Nephron (organoid): ENCODE results near the gene PACSIN2.

Experiments used
- H3K27ac Mint-ChIP-seq, 3 experiments: 2 replicates each; pipeline ENCODE4 v1.8.0; 2020; ENCODE audit warnings: mixed read lengths in 3 of 3, mild to moderate bottlenecking in 2 of 3, moderate library complexity in 1 of 3
- H3K27me3 Mint-ChIP-seq: 2 replicates; pipeline ENCODE4 v1.8.0; 2021; ENCODE audit warnings: low read depth, mild to moderate bottlenecking, moderate library complexity, mixed read lengths
- H3K36me3 Mint-ChIP-seq: 2 replicates; pipeline ENCODE4 v1.8.0; 2020; ENCODE audit warnings: low read depth, mixed read lengths
- H3K4me1 Mint-ChIP-seq: 2 replicates; pipeline ENCODE4 v1.8.0; 2020; ENCODE audit warnings: mixed read lengths
- H3K4me3 Mint-ChIP-seq, 3 experiments: 2 replicates each; pipeline ENCODE4 v1.8.0; 2020; ENCODE audit warnings: mild to moderate bottlenecking in 3 of 3, mixed read lengths in 3 of 3, moderate library complexity in 2 of 3
- H3K9me3 Mint-ChIP-seq: 2 replicates; pipeline ENCODE4 v1.8.0; 2020; ENCODE audit warnings: mixed read lengths
- TF ChIP-seq, protein P1 (sequence below), 3 experiments: fragments of 200-600 bp; sonication (generic); IDR thresholded peaks; one replicate each; pipeline ENCODE4 v1.5.0; 2021; ENCODE audit warnings: antibody characterized with exemption in 3 of 3; ENCODE audit not compliant: unreplicated experiment in 3 of 3

The PACSIN2 gene

GRCh38 chr22:42830161-42830560 is 184.8 kb downstream of the PACSIN2 start:
- Mint-ChIP-seq H3K9me3 (no peaks in the 10 kb centered on the region), H3K4me3 (no peak overlapping the region), H3K27ac (no peak overlapping the region), H3K27me3 (no peaks in the 10 kb centered on the region), H3K4me1 (no peaks in the 10 kb centered on the region), H3K36me3 (peaks cover 53% of the 10 kb centered on the region)
- TF ChIP-seq, protein P1, sequence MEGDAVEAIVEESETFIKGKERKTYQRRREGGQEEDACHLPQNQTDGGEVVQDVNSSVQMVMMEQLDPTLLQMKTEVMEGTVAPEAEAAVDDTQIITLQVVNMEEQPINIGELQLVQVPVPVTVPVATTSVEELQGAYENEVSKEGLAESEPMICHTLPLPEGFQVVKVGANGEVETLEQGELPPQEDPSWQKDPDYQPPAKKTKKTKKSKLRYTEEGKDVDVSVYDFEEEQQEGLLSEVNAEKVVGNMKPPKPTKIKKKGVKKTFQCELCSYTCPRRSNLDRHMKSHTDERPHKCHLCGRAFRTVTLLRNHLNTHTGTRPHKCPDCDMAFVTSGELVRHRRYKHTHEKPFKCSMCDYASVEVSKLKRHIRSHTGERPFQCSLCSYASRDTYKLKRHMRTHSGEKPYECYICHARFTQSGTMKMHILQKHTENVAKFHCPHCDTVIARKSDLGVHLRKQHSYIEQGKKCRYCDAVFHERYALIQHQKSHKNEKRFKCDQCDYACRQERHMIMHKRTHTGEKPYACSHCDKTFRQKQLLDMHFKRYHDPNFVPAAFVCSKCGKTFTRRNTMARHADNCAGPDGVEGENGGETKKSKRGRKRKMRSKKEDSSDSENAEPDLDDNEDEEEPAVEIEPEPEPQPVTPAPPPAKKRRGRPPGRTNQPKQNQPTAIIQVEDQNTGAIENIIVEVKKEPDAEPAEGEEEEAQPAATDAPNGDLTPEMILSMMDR (IDR thresholded peaks at IDR 0.05; ENCODE audit: unreplicated experiment in 3 of 3), result no peak

DNA sequence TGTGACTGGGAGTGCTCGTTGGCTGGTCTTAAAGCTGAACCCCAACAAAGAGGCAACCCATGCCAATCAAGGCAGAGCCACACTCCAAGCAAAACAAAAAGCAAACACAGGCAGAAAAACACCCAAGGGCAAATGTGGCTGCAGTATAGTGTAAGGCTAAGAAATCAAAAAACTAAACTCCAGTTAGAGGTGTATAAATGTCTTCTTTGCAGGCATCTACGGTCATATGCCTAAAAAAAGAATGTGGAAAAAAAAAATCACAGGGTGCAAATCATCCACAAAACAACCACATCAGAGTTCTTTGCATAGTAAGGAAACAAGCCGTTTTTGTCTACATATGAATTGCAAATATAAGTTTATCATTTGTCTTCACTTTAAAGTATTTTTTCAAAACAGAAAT is 185.6 kb downstream of the PACSIN2 start:
- Mint-ChIP-seq H3K4me3 (no peak overlapping the region), H3K27me3 (no peaks in the 10 kb centered on the region), H3K27ac (no peak overlapping the region), H3K4me1 (no peaks in the 10 kb centered on the region), H3K9me3 (no peaks in the 10 kb centered on the region), H3K36me3 (peaks cover 50% of the 10 kb centered on the region)
- TF ChIP-seq, protein P1 (IDR thresholded peaks at IDR 0.05; ENCODE audit: unreplicated experiment in 3 of 3), result no peak

GRCh38 chr22:42825796-42826195 is 189.2 kb downstream of the PACSIN2 start:
- Mint-ChIP-seq H3K9me3 (peaks cover 5% of the 10 kb centered on the region), H3K27ac (no peak overlapping the region), H3K27me3 (no peaks in the 10 kb centered on the region), H3K4me1 (no peaks in the 10 kb centered on the region), H3K4me3 (no peak overlapping the region), H3K36me3 (peaks cover 52% of the 10 kb centered on the region)
- TF ChIP-seq, protein P1 (IDR thresholded peaks at IDR 0.05; ENCODE audit: unreplicated experiment in 3 of 3), result no peak

DNA sequence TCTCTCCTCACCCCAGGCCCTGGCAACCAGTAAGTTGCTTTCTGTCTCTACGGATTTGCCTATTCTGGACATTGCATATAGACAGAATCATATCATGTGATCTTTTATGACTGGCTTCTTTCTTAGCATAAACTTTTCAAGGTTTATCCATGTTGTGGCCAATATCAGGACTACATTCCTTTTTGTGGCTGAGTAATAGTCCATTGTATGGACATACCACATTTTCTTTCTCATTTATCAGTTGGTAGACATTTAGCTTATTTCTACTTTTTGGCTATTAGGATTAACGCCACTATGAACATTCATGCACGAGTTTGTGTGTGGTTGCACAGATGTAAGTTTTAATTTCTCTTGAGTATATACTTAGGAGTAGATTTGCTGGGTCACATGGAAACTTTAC is 193.6 kb downstream of the PACSIN2 start:
- H3K36me3 Mint-ChIP-seq, result peaks cover 49% of the 10 kb centered on the region
- peaks cover 5% of the 10 kb centered on the region for H3K9me3 Mint-ChIP-seq
- TF ChIP-seq, protein P1 (IDR thresholded peaks at IDR 0.05; ENCODE audit: unreplicated experiment in 3 of 3), result no peak
- H3K27ac Mint-ChIP-seq, result no peak overlapping the region
- H3K27me3 Mint-ChIP-seq, result no peaks in the 10 kb centered on the region
- peaks cover 4% of the 10 kb centered on the region for H3K4me1 Mint-ChIP-seq
- H3K4me3 Mint-ChIP-seq, result no peak overlapping the region

- H3K9me3 Mint-ChIP-seq, result peaks cover 5% of the 10 kb centered on the region
- peaks cover 4% of the 10 kb centered on the region for H3K4me1 Mint-ChIP-seq
- peaks cover 53% of the 10 kb centered on the region for H3K36me3 Mint-ChIP-seq
- no peak overlapping the region for H3K4me3 Mint-ChIP-seq
- TF ChIP-seq, protein P1 (IDR thresholded peaks at IDR 0.05; ENCODE audit: unreplicated experiment in 3 of 3), result peak; percentile 47 to 61 (median 48)
- no peaks in the 10 kb centered on the region for H3K27me3 Mint-ChIP-seq
- peak overlapping the region in 2 of 3 experiments; percentile 8 to 62 for H3K27ac Mint-ChIP-seq
Measured at GRCh38 chr22:42820045-42820763, 194.7 kb downstream of the PACSIN2 start.
